ENCODE results near the gene POMT2.

Gene POMT2

DNA sequence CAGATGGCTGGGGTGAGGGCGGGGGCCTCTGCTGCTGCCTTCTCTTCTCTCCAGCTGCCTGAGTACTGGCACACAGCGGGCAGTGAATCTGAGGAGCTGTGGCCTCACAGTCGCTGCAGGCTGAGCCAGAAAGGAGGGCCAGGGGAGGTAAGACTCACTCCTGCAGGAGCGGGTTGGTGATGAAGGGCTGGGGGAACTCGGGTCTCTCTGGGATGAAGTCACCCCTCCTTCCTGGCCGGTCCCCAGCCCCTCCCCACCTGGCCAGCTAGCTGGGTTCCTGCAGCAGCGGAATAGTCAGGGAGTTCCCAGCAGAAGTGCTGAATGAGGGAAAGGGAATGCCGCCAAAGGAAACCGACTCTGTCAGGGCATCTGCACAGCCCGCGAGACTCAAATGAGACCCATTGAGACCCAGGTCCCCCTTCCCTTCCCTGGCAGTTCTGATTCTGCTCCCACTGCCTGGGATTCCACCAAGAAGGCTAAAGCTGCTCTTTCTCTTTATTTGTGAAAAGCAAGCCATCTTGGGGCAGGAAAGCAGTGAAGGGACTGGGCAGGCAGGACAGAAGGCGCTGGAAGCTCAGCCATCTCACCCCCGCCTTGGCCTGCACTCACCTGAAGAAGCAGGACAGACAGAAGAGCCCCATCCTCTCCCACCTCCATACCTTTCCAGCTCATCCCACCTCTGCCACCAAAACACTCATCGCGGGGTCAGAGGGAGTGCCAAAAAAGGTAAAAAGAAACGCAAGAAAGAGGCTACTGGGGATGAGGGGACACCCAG is 54.9 kb downstream of the POMT2 start:
- no peak for DNase-seq

GRCh38 chr14:77265187-77265515 is 55.5 kb downstream of the POMT2 start:
- no peak for DNase-seq

DNA sequence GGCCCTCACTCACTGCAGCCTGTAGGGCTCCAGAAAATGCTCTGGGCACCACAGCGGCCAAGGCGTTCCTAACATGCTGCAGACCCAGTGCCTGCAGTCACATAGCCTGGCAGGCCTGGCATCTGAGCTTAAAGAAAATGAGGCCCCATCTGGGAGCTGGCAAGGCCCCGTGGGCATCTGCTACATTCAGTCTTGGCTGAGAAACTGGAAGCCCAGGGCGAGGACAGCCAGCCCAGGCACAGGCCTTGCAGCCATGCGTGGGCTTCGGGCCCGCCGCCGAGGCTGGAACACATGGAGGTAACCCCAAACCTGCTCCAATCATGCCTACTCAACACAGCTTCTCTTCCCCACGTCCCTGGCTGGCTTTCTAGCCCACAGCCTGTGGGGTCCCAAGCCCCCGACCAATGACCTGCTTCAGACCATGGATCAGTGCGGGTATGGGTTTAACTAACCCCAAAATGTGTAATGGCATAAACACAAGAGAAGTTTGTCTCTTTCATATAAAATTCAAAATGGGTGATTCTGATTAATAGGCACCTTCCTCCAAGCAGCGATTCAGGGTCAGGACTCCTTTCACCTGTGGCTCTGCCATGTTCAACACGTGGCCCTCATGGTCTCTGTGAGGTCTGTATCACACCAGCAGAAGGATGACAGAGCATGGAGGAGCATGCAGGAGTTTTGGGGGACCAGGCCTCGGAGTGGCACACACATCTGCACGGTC is 56.1 kb downstream of the POMT2 start:
- DNase-seq: no peak

GRCh38 chr14:77260631-77261030 is 60.1 kb downstream of the POMT2 start:
- no peak for DNase-seq

DNA sequence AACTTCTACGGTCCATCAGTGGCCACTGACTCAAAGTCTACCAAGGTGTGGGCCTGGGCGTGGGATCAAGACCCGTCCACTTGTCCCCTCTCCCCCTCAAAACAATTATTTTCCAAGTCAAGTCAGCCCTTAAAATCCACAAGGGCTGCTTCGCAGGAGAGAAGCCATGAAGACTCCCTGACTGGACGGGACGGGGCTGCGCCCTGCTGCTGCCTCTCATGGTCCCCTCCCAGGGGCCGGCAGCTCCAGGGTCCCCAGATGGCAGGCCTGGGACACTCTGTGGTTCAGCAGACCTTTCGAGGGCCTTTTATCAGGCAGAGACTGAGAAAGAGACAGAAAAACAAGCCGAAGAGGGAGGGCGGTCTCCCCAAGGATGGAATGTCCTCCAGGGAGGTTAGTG is 60.5 kb downstream of the POMT2 start:
- no peak for DNase-seq

- no peak for DNase-seq
These were observed 61.5 kb downstream of the POMT2 start for GRCh38 chr14:77259025-77259715.

DNA sequence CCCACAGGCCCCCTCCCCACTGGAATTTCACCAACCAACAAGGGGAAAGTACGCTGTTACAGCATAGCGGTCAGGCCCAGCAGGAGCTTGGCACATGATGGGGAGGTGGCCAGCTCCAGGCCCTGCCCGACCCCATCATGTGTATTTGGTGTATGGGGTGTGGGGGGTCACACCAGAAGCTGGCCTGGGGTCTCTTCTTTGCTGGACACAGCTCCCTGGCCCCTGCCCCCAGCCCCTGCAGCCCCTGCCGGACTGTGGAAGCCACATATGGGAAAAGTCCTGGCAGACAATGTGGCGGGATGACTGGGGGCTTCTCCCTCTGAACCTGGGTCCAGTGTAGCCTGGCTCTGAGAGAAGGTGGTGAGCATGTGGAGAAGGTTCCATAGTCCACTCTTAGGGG is 62.1 kb downstream of the POMT2 start:
- no peak for DNase-seq

- no peak for DNase-seq
These were observed 63.0 kb downstream of the POMT2 start for GRCh38 chr14:77257700-77258099.

- DNase-seq: no peak
These were observed 64.0 kb downstream of the POMT2 start for GRCh38 chr14:77256694-77257093.

DNA sequence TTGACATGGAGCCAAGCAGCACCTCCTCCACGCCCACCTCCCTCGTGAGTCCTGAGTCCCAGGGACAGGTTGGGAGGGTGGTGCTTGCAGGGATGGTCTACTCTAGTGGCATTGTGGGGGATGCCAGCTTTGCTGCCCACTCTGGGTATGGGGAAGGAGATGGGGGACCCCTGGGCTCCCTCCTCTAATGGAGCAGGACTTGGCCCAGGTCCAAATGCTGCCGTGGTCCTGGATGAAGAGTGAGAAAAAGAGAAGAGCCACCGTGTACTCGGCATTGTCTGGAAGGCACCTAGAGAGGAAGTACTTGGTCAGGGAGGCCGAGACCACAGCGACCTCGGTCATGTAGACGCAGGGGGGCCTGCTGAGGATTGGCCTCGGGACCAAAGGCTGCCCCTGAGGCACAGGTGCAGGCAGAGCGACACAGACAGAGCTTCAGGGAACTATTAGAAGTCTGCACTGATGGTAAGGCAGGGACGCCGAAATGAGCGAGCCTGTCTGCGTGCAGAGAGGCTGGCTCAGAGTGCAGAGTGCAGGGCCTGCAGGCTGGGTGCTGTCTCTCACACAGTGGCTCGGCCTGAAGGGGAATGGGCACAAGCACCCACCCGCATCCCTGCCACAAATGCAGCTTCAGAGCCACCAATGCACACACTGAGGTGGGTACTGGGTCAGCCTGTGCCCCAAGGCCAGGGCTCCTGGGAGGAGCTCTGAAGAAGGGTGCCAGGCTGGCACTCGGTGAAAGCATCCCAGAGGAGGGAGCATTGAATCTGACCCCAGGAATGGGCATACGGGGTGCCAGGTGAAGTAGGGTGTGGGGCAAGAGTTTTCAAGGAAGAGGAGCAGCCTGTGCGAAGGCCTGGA is 67.1 kb downstream of the POMT2 start:
- no peak for DNase-seq

- no peak for DNase-seq
These were observed 68.8 kb downstream of the POMT2 start for GRCh38 chr14:77251870-77252269.

DNA sequence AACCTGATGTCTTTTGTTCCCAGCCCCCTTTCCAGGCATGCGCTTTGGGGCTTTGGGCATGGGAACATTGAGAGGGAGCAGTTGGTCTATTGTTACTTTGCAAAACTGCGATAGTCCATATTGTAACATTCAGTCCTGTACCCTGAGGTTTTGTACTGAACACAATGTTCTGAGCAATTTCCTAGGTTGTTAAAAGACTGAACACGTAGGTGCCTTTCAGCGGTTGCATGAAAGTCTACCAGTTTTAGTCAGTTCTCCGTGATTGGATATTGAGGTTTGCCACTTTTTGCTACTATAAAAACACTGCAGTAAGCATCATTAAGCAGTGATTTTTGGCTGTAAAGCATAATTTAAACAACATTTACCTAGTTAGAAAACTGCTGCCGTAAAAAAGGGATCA is 69.8 kb downstream of the POMT2 start:
- no peak for DNase-seq

DNA sequence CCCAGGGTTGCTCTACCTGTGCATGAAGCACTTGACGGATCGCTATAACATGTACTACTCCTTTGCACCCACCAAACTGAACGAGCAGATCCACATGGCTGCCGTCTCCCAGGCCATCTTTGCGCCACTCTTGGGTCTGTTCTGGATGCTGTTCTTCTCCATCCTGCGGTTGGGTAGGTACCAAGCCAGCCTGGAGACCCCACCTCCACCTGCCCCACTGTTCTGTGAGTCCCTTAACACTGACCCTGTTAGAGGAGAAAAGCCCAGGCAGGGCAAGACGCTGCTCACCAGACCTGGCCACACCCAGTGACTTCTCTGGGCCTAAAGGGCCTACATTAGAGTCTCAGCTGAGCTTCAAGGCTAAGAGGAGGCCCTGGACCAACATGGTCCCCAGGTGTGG is 71.4 kb downstream of the POMT2 start:
- DNase-seq: no peak

GRCh38 chr14:77248666-77249065 is 72.0 kb downstream of the POMT2 start:
- no peak for DNase-seq

DNA sequence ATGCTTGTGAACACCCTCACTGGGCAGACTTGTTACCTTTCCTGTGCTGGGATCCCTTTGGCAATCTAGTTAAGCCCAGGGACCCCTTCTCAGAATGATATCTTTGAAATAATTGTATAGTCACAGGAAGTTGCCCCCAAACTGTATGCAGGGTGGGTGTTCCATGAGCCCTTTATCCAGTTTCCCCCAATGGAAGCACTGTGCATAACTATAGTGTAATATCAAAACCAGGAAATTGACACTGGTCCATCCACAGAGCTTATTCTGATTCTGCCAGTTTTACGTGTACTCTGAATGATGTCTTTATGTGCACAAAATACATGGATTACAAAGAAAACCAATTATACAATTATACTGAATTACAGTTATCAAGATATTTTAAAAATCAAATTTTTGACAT is 73.9 kb downstream of the POMT2 start:
- no peak for DNase-seq

DNA sequence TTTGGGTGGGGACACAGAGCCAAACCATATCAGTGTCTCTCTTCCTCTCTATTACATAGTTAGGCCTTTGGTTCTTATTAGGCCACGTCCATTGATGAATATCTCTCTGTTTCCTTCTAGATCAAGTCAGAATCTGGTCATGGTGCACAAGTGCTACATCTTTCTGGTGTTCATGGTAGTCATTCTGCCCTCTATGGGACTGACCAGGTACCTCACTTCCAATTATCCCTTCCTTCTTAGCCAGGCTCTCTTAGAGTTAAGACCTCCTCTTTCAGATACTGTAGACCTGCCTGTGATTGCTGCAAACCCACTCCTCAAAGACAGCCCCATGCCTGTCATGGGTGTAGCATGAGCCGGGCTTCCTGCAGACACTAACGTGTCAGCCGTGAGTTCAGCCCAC is 74.9 kb downstream of the POMT2 start:
- DNase-seq: no peak

- DNase-seq: no peak
These were observed 76.8 kb downstream of the POMT2 start for GRCh38 chr14:77243853-77244252.

- DNase-seq: no peak
These were observed 77.9 kb downstream of the POMT2 start for GRCh38 chr14:77242752-77243151.

DNA sequence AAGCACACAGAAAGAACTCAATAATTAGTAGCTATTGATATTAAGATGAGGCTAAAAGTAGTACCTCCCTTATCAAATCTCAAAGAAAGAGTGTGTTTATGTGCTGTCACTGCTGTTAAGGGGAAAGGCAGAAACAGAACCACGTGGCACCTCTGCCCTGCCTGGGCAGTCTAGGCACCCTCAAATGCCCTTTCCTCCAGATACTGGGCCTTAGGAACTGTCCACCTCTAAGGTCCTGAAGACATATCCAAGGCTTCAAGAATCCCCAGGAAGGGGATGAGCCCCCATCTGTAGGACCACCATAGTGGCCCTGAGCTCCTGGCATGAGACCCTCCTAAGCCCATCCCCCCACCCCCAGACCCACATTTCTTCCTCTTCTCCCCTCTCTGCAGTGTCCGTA is 78.7 kb downstream of the POMT2 start:
- DNase-seq: no peak

DNA sequence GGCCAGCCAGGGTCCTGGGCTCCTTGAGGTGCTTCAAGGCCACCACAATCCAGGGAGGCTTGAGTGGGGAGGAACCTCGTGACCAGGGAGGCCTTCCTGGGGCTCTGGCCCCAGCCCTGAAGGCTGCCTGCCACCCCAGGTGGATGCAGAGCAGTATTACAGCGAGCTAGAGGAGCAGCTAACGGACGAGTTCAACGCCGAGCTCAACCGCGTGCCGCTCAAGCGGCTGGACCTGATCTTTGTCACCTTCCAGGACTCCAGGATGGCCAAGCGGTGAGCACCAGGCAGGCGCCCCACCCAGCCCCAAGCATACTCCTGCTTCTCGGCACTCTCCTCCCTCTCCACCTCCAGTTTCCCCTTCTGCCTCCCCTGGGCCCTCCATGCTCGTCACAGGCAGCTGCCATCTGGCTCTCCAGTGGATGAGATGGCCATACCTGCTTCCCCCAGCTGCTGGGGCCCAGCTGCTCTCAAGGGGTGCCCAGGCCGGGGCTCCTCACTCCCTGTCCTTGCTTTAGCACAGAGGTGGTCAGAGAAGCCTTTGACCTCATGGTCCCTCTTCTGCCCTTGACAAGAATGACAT is 80.3 kb downstream of the POMT2 start:
- no peak for DNase-seq

GRCh38 chr14:77239412-77239811 is 81.3 kb downstream of the POMT2 start:
- no peak for DNase-seq

GRCh38 chr14:77238996-77239395 is 81.7 kb downstream of the POMT2 start:
- DNase-seq: no peak

DNA sequence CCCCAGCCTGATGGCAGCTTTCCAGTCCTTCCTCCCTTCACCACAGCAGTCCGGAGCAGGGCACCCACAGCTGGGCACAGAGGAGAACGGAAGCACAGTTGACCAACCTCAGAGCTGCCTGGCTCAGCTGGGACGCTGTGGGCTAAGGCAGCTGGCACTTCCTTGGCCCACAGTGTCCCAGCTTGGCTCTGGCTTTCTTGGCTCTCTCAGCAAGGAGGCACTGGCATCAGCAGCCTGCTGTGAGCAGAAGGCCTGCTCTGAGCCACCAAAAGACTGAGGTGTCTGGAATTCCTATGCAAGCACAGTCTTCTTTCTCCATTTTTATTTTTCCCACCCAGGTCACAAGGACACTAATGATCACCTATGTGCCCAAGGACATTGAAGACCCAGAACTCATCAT is 82.3 kb downstream of the POMT2 start:
- no peak for DNase-seq
